DOHH2 (cell line): Measurements from ENCODE around the gene ALCAM.

Experiments used
- H3F3A ChIP-seq: fragments of 200-600 bp; sonication (generic), shearing (Covaris generic); 2 replicates; pipeline ENCODE4 v1.6.0; 2016; ENCODE audit warnings: antibody characterized with exemption, mild to moderate bottlenecking; ENCODE audit not compliant: control insufficient read depth, insufficient read depth
- H3K27ac ChIP-seq: fragments of 200-600 bp; sonication (generic); 2 replicates; pipeline ENCODE4 v1.5.1; 2014; ENCODE audit warnings: low read depth, mild to moderate bottlenecking, low read length, moderate library complexity
- H3K27me3 ChIP-seq: fragments of 200-600 bp; sonication (generic); 2 replicates; pipeline ENCODE4 v1.6.1; 2014; ENCODE audit warnings: mild to moderate bottlenecking, low read length, mixed read lengths; ENCODE audit not compliant: control insufficient read depth
- H3K36me3 ChIP-seq: fragments of 200-600 bp; sonication (generic); 2 replicates; pipeline ENCODE4 v1.6.1; 2014; ENCODE audit warnings: mild to moderate bottlenecking, low read length, moderate library complexity, mixed read lengths; ENCODE audit not compliant: control insufficient read depth
- H3K4me1 ChIP-seq: fragments of 200-600 bp; sonication (generic); 2 replicates; pipeline ENCODE4 v1.6.1; 2014; ENCODE audit warnings: mild to moderate bottlenecking, low read length, mixed read lengths; ENCODE audit not compliant: control insufficient read depth
- H3K4me2 ChIP-seq: fragments of 200-600 bp; sonication (generic); 2 replicates; pipeline ENCODE4 v1.6.0; 2014; ENCODE audit warnings: mild to moderate bottlenecking, low read length, moderate library complexity
- H3K4me3 ChIP-seq: fragments of 200-600 bp; sonication (generic); 2 replicates; pipeline ENCODE4 v1.5.1; 2014; ENCODE audit warnings: mild to moderate bottlenecking, low read length, mixed read lengths
- H3K79me2 ChIP-seq: fragments of 200-600 bp; sonication (generic); 2 replicates; pipeline ENCODE4 v1.6.1; 2014; ENCODE audit warnings: mild to moderate bottlenecking, low read length, mixed read lengths; ENCODE audit not compliant: control insufficient read depth
- H3K9me2 ChIP-seq: fragments of 200-600 bp; sonication (generic); replicated peaks from 2 replicates; pipeline ENCODE4 v1.6.1; 2014; ENCODE audit warnings: mild to moderate bottlenecking, low read length, mixed read lengths; ENCODE audit not compliant: control insufficient read depth
- H3K9me3 ChIP-seq: fragments of 200-600 bp; sonication (generic); 2 replicates; pipeline ENCODE4 v1.6.1; 2014; ENCODE audit warnings: antibody characterized with exemption, low read length, mixed read lengths; ENCODE audit not compliant: control insufficient read depth, insufficient read depth
- H4K20me1 ChIP-seq: fragments of 200-600 bp; sonication (generic); 2 replicates; pipeline ENCODE4 v1.6.0; 2014; ENCODE audit warnings: low read depth, mild to moderate bottlenecking, antibody characterized with exemption, low read length, moderate library complexity; ENCODE audit not compliant: control insufficient read depth, insufficient read depth
- EZH2phosphoT487 ChIP-seq: fragments of 200-600 bp; sonication (generic); IDR thresholded peaks from 2 replicates; pipeline ENCODE4 v1.6.1; 2017; ENCODE audit warnings: borderline replicate concordance, mild to moderate bottlenecking, antibody characterized with exemption, low read length, moderate library complexity, mixed read lengths
- TF ChIP-seq, protein P1 (sequence below): fragments of 200-600 bp; sonication (generic); IDR thresholded peaks from one replicate; pipeline ENCODE4 v1.5.1; 2014; ENCODE audit warnings: antibody characterized with exemption, mild to moderate bottlenecking, low read depth, low read length; ENCODE audit not compliant: poor library complexity, severe bottlenecking

The ALCAM gene

DNA sequence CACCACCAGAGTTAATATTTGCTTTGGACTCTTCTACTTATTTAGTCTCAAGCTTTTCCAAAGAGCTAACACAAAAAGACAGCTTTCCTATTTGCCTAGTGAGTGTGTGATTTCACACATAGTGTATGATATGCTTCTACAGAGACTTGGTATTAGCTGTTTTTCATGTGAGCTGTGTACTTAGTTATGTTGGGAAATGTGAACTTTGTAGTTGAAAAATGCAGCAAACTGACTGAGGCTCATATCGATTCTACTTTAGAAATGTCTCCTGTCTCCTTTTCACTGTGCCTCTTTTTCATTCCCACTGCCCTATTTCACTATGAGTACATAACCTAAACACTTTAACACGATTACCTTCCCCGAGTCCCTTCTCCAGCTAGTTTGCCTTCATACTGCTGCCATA lies 136.5 kb downstream of the ALCAM start:
- no peak overlapping the region for H3K27ac ChIP-seq
- no peak for TF ChIP-seq EZH2phosphoT487
- TF ChIP-seq, protein P1, sequence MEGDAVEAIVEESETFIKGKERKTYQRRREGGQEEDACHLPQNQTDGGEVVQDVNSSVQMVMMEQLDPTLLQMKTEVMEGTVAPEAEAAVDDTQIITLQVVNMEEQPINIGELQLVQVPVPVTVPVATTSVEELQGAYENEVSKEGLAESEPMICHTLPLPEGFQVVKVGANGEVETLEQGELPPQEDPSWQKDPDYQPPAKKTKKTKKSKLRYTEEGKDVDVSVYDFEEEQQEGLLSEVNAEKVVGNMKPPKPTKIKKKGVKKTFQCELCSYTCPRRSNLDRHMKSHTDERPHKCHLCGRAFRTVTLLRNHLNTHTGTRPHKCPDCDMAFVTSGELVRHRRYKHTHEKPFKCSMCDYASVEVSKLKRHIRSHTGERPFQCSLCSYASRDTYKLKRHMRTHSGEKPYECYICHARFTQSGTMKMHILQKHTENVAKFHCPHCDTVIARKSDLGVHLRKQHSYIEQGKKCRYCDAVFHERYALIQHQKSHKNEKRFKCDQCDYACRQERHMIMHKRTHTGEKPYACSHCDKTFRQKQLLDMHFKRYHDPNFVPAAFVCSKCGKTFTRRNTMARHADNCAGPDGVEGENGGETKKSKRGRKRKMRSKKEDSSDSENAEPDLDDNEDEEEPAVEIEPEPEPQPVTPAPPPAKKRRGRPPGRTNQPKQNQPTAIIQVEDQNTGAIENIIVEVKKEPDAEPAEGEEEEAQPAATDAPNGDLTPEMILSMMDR: no peak
- H3K9me3 ChIP-seq: no peaks in the 10 kb centered on the region

DNA sequence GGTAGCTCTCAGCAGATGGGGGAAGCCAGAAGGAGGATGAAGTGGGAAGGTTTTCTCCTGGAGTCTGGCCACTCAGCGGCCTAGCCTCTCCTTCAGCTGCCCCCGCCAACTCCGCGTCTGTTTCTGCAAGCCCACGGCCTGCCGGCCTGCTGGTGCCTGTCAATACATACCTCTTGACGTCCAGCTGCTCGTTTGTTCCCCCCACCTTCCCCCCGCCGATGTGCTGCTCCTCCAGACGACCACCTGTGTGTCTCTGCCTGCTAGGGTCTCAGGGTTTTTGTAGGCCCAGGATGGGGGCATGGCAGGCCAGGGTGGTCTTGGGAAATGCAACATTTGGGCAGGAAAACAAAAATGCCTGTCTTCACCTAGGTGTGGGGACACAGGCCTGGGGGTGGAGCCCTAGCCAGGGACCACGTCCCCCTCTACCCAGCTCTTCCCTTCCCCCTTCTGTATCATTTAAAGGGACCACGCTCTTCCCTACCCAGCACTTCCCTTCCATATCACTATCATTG lies 137.8 kb downstream of the ALCAM start:
- Histone ChIP-seq H3K27ac (no peak overlapping the region), H4K20me1 (no peaks in the 10 kb centered on the region), H3K79me2 (no peaks in the 10 kb centered on the region), H3F3A (no peaks in the 10 kb centered on the region), H3K9me2 (no peaks in the 10 kb centered on the region), H3K27me3 (no peaks in the 10 kb centered on the region), H3K4me3 (no peak overlapping the region), H3K36me3 (no peaks in the 10 kb centered on the region), H3K9me3 (no peaks in the 10 kb centered on the region), H3K4me2 (no peak overlapping the region), H3K4me1 (no peaks in the 10 kb centered on the region)
- TF ChIP-seq, protein P1: no peak
- TF ChIP-seq EZH2phosphoT487: no peak

More for the DNA sequence above, 136.5 kb downstream of the ALCAM start:
- no peaks in the 10 kb centered on the region for H3K4me1 ChIP-seq
- H3K36me3 ChIP-seq: no peaks in the 10 kb centered on the region
- no peak overlapping the region for H3K4me3 ChIP-seq
- H4K20me1 ChIP-seq: no peaks in the 10 kb centered on the region
- no peaks in the 10 kb centered on the region for H3K79me2 ChIP-seq
- no peak overlapping the region for H3K4me2 ChIP-seq
- H3K27me3 ChIP-seq: no peaks in the 10 kb centered on the region
- no peaks in the 10 kb centered on the region for H3K9me2 ChIP-seq
- no peaks in the 10 kb centered on the region for H3F3A ChIP-seq

DNA sequence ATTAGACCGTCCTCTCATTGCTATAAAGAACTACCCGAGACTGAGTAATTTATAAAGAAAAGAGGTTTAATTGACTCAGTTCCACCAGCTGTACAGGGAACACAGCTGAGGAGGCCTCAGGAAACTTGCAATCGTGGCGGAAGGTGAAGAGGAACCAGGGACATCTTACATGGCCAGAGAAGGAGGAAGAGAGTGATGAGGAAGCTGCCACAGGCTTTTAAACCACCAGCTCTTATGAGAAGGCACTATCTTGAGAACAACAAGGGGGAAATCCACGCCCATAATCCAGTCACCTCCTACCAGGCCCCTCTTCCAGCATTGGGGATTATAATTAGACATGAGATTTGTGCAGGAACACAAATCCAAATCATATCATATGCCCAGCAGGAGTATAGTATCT lies 138.5 kb downstream of the ALCAM start:
- no peaks in the 10 kb centered on the region for H3K36me3 ChIP-seq
- no peak overlapping the region for H3K27ac ChIP-seq
- no peaks in the 10 kb centered on the region for H4K20me1 ChIP-seq
- no peaks in the 10 kb centered on the region for H3K27me3 ChIP-seq
- H3K9me2 ChIP-seq: no peaks in the 10 kb centered on the region
- no peak overlapping the region for H3K4me2 ChIP-seq
- no peaks in the 10 kb centered on the region for H3K79me2 ChIP-seq
- no peaks in the 10 kb centered on the region for H3F3A ChIP-seq
- no peaks in the 10 kb centered on the region for H3K4me1 ChIP-seq
- TF ChIP-seq, protein P1: no peak
- no peak for TF ChIP-seq EZH2phosphoT487
- no peaks in the 10 kb centered on the region for H3K9me3 ChIP-seq
- no peak overlapping the region for H3K4me3 ChIP-seq
